HEK293 (cell line): ENCODE results near the gene FHL3.

Experiments
- KLF16 ChIP-seq: fragments of 450-650 bp; formaldehyde crosslinking; IDR thresholded peaks from 2 replicates; pipeline ENCODE4 v1.5.1; 2017; ENCODE audit warnings: missing biosample characterization, missing genetic modification characterization
- PRDM2 ChIP-seq: fragments of 450-650 bp; formaldehyde crosslinking; IDR thresholded peaks from 2 replicates; pipeline ENCODE4 v1.5.1; 2016; ENCODE audit warnings: missing biosample characterization, missing genetic modification characterization, borderline replicate concordance
- ZNF121 ChIP-seq: fragments of 450-650 bp; formaldehyde crosslinking; IDR thresholded peaks from 2 replicates; pipeline ENCODE4 v1.5.1; 2016; ENCODE audit warnings: missing biosample characterization, missing genetic modification characterization
- ZNF830 ChIP-seq: fragments of 450-650 bp; IDR thresholded peaks from 2 replicates; pipeline ENCODE4 v1.5.0; 2018; ENCODE audit warnings: missing biosample characterization, missing genetic modification characterization, low read depth, mild to moderate bottlenecking, moderate library complexity
- TF ChIP-seq, protein P1 (sequence below): fragments of 450-650 bp; formaldehyde crosslinking; IDR thresholded peaks from 2 replicates; pipeline ENCODE4 v1.5.1; 2016; ENCODE audit warnings: missing biosample characterization, missing genetic modification characterization

- TF ChIP-seq ZNF830 (no peak), PRDM2 (tag by site-specific recombination) (no peak), ZNF121 (tag by site-specific recombination) (no peak), KLF16 (no peak)
- TF ChIP-seq, protein P1, sequence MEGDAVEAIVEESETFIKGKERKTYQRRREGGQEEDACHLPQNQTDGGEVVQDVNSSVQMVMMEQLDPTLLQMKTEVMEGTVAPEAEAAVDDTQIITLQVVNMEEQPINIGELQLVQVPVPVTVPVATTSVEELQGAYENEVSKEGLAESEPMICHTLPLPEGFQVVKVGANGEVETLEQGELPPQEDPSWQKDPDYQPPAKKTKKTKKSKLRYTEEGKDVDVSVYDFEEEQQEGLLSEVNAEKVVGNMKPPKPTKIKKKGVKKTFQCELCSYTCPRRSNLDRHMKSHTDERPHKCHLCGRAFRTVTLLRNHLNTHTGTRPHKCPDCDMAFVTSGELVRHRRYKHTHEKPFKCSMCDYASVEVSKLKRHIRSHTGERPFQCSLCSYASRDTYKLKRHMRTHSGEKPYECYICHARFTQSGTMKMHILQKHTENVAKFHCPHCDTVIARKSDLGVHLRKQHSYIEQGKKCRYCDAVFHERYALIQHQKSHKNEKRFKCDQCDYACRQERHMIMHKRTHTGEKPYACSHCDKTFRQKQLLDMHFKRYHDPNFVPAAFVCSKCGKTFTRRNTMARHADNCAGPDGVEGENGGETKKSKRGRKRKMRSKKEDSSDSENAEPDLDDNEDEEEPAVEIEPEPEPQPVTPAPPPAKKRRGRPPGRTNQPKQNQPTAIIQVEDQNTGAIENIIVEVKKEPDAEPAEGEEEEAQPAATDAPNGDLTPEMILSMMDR (tag by site-specific recombination), result no peak
These were observed 9.6 kb upstream of the FHL3 start for GRCh38 chr1:38014724-38015424.
